LNCaP clone FGC (cell line): Measurements from ENCODE around the gene MMEL1.
"Not testable (repeated sequence)": the region's sequence is repeated elsewhere in the genome, so short reads cannot be mapped to it uniquely, and the experiment has no call there.

ENCODE experiments used
- DNase-seq: peaks from one replicate; pipeline ENCODE4 v3.0.0-alpha.2; 2011; ENCODE audit warnings: low read depth
- H3K4me3 ChIP-seq: 2 replicates; pipeline ENCODE4 v1.5.1; 2011; ENCODE audit warnings: mild to moderate bottlenecking, low read depth, low read length, control low read depth
- CTCF ChIP-seq: IDR thresholded peaks from 2 replicates; pipeline ENCODE4 v1.5.1; 2012; ENCODE audit warnings: mild to moderate bottlenecking; ENCODE audit not compliant: control insufficient read depth, insufficient read depth; ENCODE audit errors: extremely low read depth

Gene MMEL1, protein sequence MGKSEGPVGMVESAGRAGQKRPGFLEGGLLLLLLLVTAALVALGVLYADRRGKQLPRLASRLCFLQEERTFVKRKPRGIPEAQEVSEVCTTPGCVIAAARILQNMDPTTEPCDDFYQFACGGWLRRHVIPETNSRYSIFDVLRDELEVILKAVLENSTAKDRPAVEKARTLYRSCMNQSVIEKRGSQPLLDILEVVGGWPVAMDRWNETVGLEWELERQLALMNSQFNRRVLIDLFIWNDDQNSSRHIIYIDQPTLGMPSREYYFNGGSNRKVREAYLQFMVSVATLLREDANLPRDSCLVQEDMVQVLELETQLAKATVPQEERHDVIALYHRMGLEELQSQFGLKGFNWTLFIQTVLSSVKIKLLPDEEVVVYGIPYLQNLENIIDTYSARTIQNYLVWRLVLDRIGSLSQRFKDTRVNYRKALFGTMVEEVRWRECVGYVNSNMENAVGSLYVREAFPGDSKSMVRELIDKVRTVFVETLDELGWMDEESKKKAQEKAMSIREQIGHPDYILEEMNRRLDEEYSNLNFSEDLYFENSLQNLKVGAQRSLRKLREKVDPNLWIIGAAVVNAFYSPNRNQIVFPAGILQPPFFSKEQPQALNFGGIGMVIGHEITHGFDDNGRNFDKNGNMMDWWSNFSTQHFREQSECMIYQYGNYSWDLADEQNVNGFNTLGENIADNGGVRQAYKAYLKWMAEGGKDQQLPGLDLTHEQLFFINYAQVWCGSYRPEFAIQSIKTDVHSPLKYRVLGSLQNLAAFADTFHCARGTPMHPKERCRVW

GRCh38 chr1:2632561-2633361, at the start of gene MMEL1:
Gene MMEL1, minus strand, starts transcription at chr1:2633016. Its CDS starts 3,532 bp downstream, at chr1:2629484.
- H3K4me3 ChIP-seq: no peak within 1 kb of the TSS
- no peak for TF ChIP-seq CTCF
- DNase-seq: no peak

DNA sequence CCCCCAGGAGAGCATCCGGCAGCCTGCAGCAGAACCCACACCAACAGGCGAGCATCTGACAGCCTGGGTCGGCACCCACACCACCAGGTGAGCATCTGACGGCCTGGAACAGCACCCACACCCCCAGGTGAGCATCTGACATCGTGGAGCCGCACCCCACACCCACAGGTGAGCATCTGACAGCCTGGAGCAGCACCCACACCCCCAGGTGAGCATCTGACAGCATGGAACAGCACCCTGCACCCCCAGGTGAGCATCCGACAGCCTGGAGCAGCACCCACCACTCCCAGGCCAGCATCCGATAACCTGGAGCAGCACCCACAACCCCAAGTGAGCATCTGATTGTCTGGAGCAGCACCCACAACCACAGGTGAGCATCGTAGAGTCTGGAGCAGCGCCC, 43.9 kb upstream of the MMEL1 start:
- not testable (repeated sequence) for DNase-seq, H3K4me3 ChIP-seq

DNA sequence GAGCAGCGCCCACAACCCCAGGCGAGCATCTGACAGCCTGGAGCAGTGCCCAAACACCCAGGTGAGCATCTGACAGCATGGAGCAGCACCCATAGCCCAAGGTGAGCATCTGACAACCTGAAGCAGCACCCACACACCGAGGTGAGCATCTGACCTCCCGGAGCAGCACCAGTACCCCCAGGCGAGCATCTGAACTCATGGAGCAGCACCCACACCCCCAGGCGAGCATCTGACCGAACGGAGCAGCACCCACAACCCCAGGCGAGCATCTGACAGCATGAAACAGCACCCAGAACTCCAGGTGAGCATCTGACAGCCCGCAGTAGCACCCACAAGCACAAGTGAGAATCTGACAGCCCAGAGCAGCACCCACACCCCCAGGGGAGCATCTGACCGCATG, 38.8 kb upstream of the MMEL1 start:
- DNase-seq, H3K4me3 ChIP-seq: not testable (repeated sequence)

GRCh38 chr1:2659806-2660205, 27.0 kb upstream of the MMEL1 start:
- DNase-seq, H3K4me3 ChIP-seq: not testable (repeated sequence)

GRCh38 chr1:2657909-2658308, 25.1 kb upstream of the MMEL1 start:
- H3K4me3 ChIP-seq, DNase-seq: not testable (repeated sequence)

- DNase-seq, H3K4me3 ChIP-seq: not testable (repeated sequence)
These were observed 24.3 kb upstream of the MMEL1 start for GRCh38 chr1:2657124-2657523.

DNA sequence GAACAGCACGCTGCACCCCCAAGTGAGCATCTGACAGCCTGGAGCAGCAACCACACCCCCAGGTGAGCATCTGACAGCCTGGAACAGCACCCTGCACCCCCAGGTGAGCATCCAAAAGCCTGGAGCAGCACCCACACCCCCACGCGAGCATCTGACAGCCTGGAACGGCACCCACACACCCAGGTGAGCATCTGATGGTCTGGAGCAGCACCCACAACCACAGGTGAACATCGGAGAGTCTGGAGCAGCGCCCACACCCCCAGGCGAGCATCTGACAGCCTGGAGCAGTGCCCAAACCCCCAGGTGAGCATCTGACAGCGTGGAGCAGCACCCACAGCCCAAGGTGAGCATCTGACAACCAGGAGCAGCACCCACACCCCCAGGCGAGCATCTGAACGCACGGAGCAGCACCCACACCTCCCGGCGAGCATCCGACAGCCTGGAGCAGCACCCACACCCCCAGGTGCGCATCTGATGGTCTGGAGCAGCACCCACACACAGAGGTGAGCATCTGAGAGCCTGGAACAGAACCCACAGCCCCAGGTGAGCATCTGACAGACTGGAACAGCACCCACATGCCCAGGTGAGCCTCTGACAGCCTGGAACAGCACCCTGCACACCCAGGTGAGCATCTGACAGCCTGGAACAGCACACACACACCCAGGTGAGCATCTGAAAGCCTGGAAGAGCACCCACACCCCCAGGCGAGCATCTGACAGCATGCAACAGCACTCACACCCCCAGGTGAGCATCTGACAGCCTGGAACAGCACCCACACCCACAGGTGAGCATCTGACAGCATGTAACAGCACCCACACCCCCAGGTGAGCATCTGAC, 23.0 kb upstream of the MMEL1 start:
- not testable (repeated sequence) for DNase-seq, H3K4me3 ChIP-seq

DNA sequence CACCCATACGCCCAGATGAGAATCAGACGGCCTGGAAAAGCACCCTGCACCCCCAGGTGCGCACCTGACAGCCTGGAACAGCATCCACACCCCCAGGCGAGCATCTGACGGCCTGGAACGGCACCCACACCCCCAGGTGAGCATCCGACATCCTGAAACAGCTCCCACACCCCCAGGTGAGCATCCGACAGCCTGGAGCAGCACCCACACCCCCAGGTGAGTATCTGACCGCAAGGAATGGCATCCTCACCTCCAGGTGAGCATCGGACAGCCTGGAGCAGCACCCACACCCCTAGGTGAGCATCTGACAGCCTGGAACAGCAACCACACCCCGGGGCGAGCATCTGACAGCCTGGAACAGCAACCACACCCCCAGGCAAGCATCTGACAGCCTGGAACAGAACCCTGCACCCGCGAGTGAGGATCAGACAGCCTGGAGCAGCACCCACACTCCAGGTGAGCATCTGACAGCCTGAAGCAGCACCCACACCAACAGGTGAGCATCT, 21.7 kb upstream of the MMEL1 start:
- H3K4me3 ChIP-seq, DNase-seq: not testable (repeated sequence)

GRCh38 chr1:2653741-2654442, 21.1 kb upstream of the MMEL1 start:
- not testable (repeated sequence) for DNase-seq, H3K4me3 ChIP-seq

GRCh38 chr1:2652926-2653571, 20.2 kb upstream of the MMEL1 start:
- not testable (repeated sequence) for H3K4me3 ChIP-seq, DNase-seq

- not testable (repeated sequence) for DNase-seq, H3K4me3 ChIP-seq
These were observed 19.5 kb upstream of the MMEL1 start for GRCh38 chr1:2652152-2652925.
